DND-41 (cell line): ENCODE measurements around the gene KIRREL3.

Source experiments
- EZH2 ChIP-seq: IDR thresholded peaks from 3 replicates; pipeline ENCODE4 v1.6.1; 2012; ENCODE audit warnings: borderline replicate concordance, low read depth, mild to moderate bottlenecking, moderate library complexity, low read length, inconsistent platforms; ENCODE audit not compliant: severe bottlenecking
- TF ChIP-seq, protein P1 (sequence below): IDR thresholded peaks from 2 replicates; pipeline ENCODE4 v1.5.1; 2012; ENCODE audit warnings: borderline replicate concordance, low read length, moderate library complexity, mild to moderate bottlenecking; ENCODE audit not compliant: poor library complexity, severe bottlenecking; ENCODE audit errors: extremely low read depth

DNA sequence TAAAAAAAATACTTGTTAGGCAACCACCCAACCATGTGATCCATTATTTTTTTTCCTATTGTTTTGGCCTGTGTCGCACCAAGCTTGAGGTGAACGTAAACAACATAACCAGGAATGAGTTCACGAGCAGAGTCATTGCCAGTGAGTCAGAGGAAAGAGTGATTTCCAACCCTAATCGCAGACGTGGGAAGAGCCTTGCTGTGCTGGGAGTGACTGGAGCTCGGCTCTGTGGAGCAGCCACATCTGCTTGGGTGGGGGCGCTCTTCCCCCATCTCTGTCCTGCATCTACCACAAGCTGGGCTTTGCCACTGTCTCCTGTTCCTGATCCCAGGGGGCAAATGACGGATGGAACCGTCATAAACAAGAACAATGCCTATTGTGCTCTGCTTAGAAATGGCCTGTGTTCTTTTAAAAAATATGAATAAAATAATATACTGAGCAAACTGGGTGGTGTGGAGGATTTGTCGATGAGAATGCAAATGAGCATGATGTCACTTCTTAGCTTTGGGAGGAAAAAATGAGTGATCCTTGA is 210.0 kb downstream of the KIRREL3 start:
- TF ChIP-seq, protein P1, sequence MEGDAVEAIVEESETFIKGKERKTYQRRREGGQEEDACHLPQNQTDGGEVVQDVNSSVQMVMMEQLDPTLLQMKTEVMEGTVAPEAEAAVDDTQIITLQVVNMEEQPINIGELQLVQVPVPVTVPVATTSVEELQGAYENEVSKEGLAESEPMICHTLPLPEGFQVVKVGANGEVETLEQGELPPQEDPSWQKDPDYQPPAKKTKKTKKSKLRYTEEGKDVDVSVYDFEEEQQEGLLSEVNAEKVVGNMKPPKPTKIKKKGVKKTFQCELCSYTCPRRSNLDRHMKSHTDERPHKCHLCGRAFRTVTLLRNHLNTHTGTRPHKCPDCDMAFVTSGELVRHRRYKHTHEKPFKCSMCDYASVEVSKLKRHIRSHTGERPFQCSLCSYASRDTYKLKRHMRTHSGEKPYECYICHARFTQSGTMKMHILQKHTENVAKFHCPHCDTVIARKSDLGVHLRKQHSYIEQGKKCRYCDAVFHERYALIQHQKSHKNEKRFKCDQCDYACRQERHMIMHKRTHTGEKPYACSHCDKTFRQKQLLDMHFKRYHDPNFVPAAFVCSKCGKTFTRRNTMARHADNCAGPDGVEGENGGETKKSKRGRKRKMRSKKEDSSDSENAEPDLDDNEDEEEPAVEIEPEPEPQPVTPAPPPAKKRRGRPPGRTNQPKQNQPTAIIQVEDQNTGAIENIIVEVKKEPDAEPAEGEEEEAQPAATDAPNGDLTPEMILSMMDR, result no peak
- no peak for TF ChIP-seq EZH2
